Keratinocyte (primary cell): ENCODE results near the gene SYVN1. TPM values are rescaled to one million over a fixed set of nuclear protein-coding genes. Genes with fewer than 3 reads are reported as not detected.

Experiments
- DNase-seq: peaks from one replicate; pipeline ENCODE4 v3.0.0-alpha.2; 2011; ENCODE audit warnings: low read depth, missing footprints, low spot score
- FAIRE-seq: peaks from 2 replicates; lab custom pipeline; 2011; peaks lifted over from hg19 to GRCh38; lab: Jason Lieb, UNC
- H2AFZ ChIP-seq: 2 replicates; pipeline ENCODE4 v1.6.0; 2012; ENCODE audit warnings: low read length, control low read depth, inconsistent platforms; ENCODE audit not compliant: control insufficient read depth
- H3K27ac ChIP-seq: 2 replicates; pipeline ENCODE4 v1.5.1; 2011; ENCODE audit warnings: low read length; ENCODE audit not compliant: control insufficient read depth, insufficient read depth
- H3K27me3 ChIP-seq: 3 replicates; pipeline ENCODE4 v1.6.0; 2011; ENCODE audit warnings: low read length; ENCODE audit not compliant: control insufficient read depth, insufficient read depth; ENCODE audit errors: extremely low read depth
- H3K36me3 ChIP-seq, 2 experiments: 2 replicates in 1 of 2; 3 replicates in 1 of 2; pipeline ENCODE4 v1.5.1; 2011; ENCODE audit warnings: low read length in 2 of 2, mild to moderate bottlenecking in 1 of 2; ENCODE audit not compliant: control insufficient read depth in 2 of 2, insufficient read depth in 2 of 2; ENCODE audit errors: extremely low read depth in 1 of 2
- H3K4me1 ChIP-seq: 3 replicates; pipeline ENCODE4 v1.5.1; 2011; ENCODE audit warnings: low read length; ENCODE audit not compliant: control insufficient read depth, insufficient read depth; ENCODE audit errors: extremely low read depth
- H3K4me2 ChIP-seq: 3 replicates; pipeline ENCODE4 v1.6.0; 2011; ENCODE audit warnings: low read depth, low read length; ENCODE audit not compliant: control insufficient read depth, insufficient read depth; ENCODE audit errors: extremely low read depth
- H3K4me3 ChIP-seq, 3 experiments: fragments of 200-600 bp in 1 of 3; sonication (generic) in 1 of 3; 2 replicates in 2 of 3; 3 replicates in 1 of 3; pipeline ENCODE4 v1.5.1; 2011 to 2016; ENCODE audit warnings: low read length in 3 of 3, mild to moderate bottlenecking in 3 of 3, control low read depth in 2 of 3, inconsistent platforms in 1 of 3, low read depth in 1 of 3, mixed read lengths in 1 of 3, mixed run types in 1 of 3, moderate library complexity in 1 of 3; ENCODE audit not compliant: control insufficient read depth in 2 of 3, insufficient read depth in 2 of 3; ENCODE audit errors: extremely low read depth in 1 of 3
- H3K79me2 ChIP-seq: 2 replicates; pipeline ENCODE4 v1.6.0; 2012; ENCODE audit warnings: low read length; ENCODE audit not compliant: control insufficient read depth, insufficient read depth
- H3K9ac ChIP-seq: 3 replicates; pipeline ENCODE4 v1.6.0; 2011; ENCODE audit warnings: low read length; ENCODE audit not compliant: control insufficient read depth, insufficient read depth; ENCODE audit errors: extremely low read depth
- H3K9me1 ChIP-seq: 3 replicates; pipeline ENCODE4 v1.6.0; 2011; ENCODE audit warnings: low read length; ENCODE audit not compliant: control insufficient read depth, insufficient read depth; ENCODE audit errors: extremely low read depth
- H3K9me3 ChIP-seq: 2 replicates; pipeline ENCODE4 v1.5.1; 2012; ENCODE audit warnings: low read depth, low read length; ENCODE audit not compliant: control insufficient read depth
- H4K20me1 ChIP-seq: 3 replicates; pipeline ENCODE4 v1.6.0; 2011; ENCODE audit warnings: low read length; ENCODE audit not compliant: control insufficient read depth, insufficient read depth; ENCODE audit errors: extremely low read depth
- EZH2 ChIP-seq: IDR thresholded peaks from one replicate; pipeline ENCODE4 v1.6.1; 2012; ENCODE audit warnings: inconsistent platforms, mild to moderate bottlenecking, low read length, moderate library complexity
- dilution Hi-C: fragments of 300-500 bp; cut with MboI; formaldehyde crosslinking; loops from one replicate; pipeline ENCODE4 v1.7.0; 2020; ENCODE audit warnings: low sequenced_read_pairs; ENCODE audit not compliant: extremely low pct_ligation_motif_present
- polyA plus RNA-seq, 5 experiments: library from polyadenylated mRNA; depleted of rRNA in 3 of 5; stranded (reverse) in 3 of 5; stranded (forward) in 1 of 5; unstranded in 1 of 5; fragments of >200 nt; gene quantifications; 1 replicate in 1 of 5; 2 replicates in 3 of 5; 3 replicates in 1 of 5; pipeline versions ENCODE4 v1.2.1 to v1.2.3, GENCODE V29; 2011 to 2012; ENCODE audit warnings: missing spikeins in 2 of 5, low read depth in 1 of 5, low replicate concordance in 1 of 5
- TF ChIP-seq, protein P1 (sequence below), 3 experiments: IDR thresholded peaks in 1 of 3; conservative IDR thresholded peaks in 1 of 3; optimal IDR thresholded peaks in 1 of 3; 2 replicates in 2 of 3; 3 replicates in 1 of 3; pipeline versions ENCODE3 to v1.5.1; 2011; ENCODE audit warnings: low read length in 3 of 3, mild to moderate bottlenecking in 3 of 3, moderate library complexity in 2 of 3, control low read depth in 1 of 3, inconsistent platforms in 1 of 3; ENCODE audit not compliant: insufficient read depth in 2 of 3; ENCODE audit errors: extremely low read depth in 1 of 3

The SYVN1 gene
- polyA plus RNA-seq, 1 donor (not counting 4 experiments of a cell fraction or from before 2014, with no cell fraction given) = 10.8 TPM

DNA sequence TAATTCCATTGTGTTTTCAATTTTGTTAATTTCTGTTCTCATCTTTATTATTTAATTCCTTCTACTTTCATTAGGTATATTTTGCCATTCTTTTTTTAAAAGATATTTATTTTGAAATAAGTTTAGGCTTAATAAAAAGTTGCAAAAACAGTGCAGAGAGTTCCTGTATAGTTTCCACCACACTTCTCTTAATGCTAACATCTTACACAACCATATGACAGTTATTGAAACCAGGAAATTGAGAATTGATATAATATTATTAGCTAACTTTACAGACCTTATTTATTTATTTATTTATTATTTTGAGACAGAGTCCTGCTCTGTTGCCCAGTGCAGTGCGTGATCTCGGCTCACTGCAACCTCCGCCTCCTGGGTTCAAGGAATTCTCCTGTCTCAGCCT lies 21.9 kb upstream of the SYVN1 start:
- H3K4me3 ChIP-seq = no peak overlapping the region
- no peaks in the 10 kb centered on the region for H4K20me1 ChIP-seq
- no peaks in the 10 kb centered on the region for H3K36me3 ChIP-seq
- no peak overlapping the region for H3K9ac ChIP-seq
- no peaks in the 10 kb centered on the region for H3K79me2 ChIP-seq
- H3K9me1 ChIP-seq = no peaks in the 10 kb centered on the region
- H3K27me3 ChIP-seq = no peaks in the 10 kb centered on the region
- H3K27ac ChIP-seq = no peak overlapping the region
- H2AFZ ChIP-seq = no peak overlapping the region
- H3K4me1 ChIP-seq = peaks cover 3% of the 10 kb centered on the region
- no peak for FAIRE-seq
- H3K4me2 ChIP-seq = no peak overlapping the region
- TF ChIP-seq, protein P1, sequence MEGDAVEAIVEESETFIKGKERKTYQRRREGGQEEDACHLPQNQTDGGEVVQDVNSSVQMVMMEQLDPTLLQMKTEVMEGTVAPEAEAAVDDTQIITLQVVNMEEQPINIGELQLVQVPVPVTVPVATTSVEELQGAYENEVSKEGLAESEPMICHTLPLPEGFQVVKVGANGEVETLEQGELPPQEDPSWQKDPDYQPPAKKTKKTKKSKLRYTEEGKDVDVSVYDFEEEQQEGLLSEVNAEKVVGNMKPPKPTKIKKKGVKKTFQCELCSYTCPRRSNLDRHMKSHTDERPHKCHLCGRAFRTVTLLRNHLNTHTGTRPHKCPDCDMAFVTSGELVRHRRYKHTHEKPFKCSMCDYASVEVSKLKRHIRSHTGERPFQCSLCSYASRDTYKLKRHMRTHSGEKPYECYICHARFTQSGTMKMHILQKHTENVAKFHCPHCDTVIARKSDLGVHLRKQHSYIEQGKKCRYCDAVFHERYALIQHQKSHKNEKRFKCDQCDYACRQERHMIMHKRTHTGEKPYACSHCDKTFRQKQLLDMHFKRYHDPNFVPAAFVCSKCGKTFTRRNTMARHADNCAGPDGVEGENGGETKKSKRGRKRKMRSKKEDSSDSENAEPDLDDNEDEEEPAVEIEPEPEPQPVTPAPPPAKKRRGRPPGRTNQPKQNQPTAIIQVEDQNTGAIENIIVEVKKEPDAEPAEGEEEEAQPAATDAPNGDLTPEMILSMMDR (optimal IDR thresholded peaks at IDR 0.05 in 1 of 3, IDR thresholded peaks at IDR 0.05 in 1 of 3, conservative IDR thresholded peaks at IDR 0.05 in 1 of 3; ENCODE audit: extremely low read depth in 1 of 3, insufficient read depth in 2 of 3, low read length in 3 of 3) = no peak
- TF ChIP-seq EZH2 = no peak
- no peaks in the 10 kb centered on the region for H3K9me3 ChIP-seq
- no peak for DNase-seq
- dilution Hi-C loops = no loop called here

DNA sequence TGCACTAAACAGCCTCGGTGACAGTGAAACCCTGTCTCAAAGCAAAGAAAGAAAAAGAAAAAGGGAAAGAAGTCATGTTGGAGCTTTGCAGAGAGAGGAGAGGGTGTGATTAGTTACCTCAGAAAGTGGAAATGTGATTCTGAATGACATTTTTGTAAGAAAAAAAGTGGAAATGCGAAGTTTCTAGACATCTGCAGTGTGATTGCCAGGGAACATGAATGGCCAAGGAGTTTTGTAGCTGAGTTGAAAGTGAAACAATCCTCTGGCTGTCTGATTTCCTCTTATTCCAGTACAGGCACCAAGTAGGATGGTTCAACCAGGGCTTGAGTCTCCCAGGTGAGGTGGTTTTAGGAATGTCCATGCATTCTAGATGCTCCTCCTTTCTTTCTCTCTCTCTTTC lies 17.8 kb upstream of the SYVN1 start:
- H3K79me2 ChIP-seq = no peaks in the 10 kb centered on the region
- H3K9me3 ChIP-seq = no peaks in the 10 kb centered on the region
- no peak for TF ChIP-seq EZH2
- TF ChIP-seq, protein P1 (optimal IDR thresholded peaks at IDR 0.05 in 1 of 3, IDR thresholded peaks at IDR 0.05 in 1 of 3, conservative IDR thresholded peaks at IDR 0.05 in 1 of 3; ENCODE audit: extremely low read depth in 1 of 3, insufficient read depth in 2 of 3, low read length in 3 of 3) = no peak
- H4K20me1 ChIP-seq = no peaks in the 10 kb centered on the region
- no peak overlapping the region for H3K27ac ChIP-seq
- FAIRE-seq (no peak), DNase-seq (no peak)
- H3K4me2 ChIP-seq = no peak overlapping the region
- H3K4me1 ChIP-seq = peaks cover 15% of the 10 kb centered on the region
- no peaks in the 10 kb centered on the region for H3K36me3 ChIP-seq
- H3K4me3 ChIP-seq = no peak overlapping the region
- H3K9ac ChIP-seq = no peak overlapping the region
- no peaks in the 10 kb centered on the region for H3K9me1 ChIP-seq
- no peak overlapping the region for H2AFZ ChIP-seq
- no peaks in the 10 kb centered on the region for H3K27me3 ChIP-seq
- dilution Hi-C loops = no loop called here
